Stimulated activated CD4-positive, alpha-beta T cell treated with anti-CD3 and anti-CD28 coated beads, Interleukin-2, amount 100 ng/mL, for 48 hours (primary cell): ENCODE data around the gene ZNF213.
A peak's percentile ranks its signal among the peaks of the same experiment; 100 is the strongest.
"Not testable (repeated sequence)": the region's sequence is repeated elsewhere in the genome, so short reads cannot be mapped to it uniquely, and the experiment has no call there.

Experiments used
- DNase-seq, 2 donors: peaks; one replicate each; pipeline ENCODE4 v3.0.0-alpha.2; 2020

ZNF213 gene

GRCh38 chr16:3171181-3171854, 36.5 kb downstream of the ZNF213 start:
- no peak for DNase-seq

DNA sequence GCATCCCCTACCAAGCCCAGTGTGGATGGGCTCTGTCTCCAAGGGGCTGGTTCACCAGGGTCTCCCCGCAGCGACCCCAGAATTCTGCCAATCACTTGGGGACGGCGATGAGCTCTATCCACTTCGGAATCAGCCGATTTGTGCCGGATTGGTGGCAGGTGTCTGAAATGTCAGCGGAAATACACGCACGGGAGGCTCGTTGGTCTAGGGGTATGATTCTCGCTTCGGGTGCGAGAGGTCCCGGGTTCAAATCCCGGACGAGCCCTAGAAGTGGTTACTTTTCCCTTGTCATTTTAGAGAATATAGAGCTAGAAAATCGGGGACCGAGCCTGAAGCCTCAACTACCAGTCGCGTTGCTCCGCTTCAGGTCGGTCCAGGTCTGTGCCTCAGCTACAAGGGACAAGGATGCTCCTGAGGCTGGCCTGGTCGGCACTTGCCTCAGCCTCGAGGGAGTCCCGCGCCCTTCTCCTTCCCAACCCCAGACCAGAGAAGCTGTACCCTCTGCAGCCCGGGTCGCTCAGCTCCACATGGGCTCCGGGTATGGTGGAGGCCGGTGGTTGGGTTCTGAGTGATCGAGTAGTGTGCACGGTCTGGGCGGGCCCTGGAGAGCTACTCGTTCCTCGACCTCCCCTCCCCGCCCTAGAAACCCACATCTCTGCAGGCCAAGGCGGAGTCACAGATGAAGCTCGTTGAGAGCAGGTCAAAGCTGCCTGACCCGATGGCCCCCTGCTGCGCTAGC, 37.2 kb downstream of the ZNF213 start:
- peak; percentile 62 to 70 for DNase-seq

GRCh38 chr16:3173892-3174617, 39.2 kb downstream of the ZNF213 start:
- DNase-seq: no peak

- no peak for DNase-seq
These were observed 39.9 kb downstream of the ZNF213 start for GRCh38 chr16:3174618-3175148.

DNA sequence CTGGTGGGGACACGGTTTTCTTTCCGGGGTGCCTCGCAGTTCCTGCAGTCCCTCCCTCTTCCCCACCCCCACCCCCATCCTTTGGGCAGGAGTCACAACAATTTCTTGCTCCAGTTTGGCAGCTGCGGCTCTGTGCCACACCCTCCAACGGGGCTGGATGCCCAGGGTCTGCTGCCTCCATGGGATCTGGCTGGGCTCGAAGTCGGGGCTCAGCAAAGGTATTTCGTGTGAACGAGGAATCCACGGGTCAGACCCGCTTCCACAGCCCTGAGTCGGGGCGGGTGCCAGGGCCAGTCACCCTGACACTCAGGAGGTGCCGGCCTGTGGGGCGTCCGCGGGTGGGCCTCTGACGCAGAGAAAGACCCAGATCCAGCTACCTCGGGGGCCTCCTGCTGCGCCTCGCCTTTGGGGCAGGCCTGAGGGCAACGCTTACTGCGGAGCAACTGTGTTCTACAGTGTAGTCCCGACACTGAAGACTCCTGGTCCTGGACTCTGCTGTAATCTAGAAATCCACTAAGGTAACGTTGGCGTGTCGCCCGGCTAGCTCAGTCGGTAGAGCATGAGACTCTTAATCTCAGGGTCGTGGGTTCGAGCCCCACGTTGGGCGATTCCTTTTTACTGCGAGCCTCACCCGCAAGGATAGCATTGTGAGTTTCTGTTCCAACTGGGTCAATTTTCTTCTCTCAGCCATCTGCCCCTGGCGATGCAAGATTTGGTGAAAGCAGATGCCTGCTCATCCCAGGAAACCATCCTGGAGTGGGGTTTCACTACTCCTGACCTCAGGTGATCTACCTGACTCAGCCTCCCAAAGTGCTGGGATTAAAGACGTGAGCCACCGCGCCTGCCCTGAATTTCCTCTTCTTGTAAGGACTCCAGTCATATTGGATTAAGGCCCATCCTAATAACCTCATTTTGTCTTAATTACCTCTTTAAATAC, 40.6 kb downstream of the ZNF213 start:
- peak; percentile 69 to 71 for DNase-seq

- DNase-seq: no peak
These were observed 44.8 kb downstream of the ZNF213 start for GRCh38 chr16:3179651-3180050.

DNA sequence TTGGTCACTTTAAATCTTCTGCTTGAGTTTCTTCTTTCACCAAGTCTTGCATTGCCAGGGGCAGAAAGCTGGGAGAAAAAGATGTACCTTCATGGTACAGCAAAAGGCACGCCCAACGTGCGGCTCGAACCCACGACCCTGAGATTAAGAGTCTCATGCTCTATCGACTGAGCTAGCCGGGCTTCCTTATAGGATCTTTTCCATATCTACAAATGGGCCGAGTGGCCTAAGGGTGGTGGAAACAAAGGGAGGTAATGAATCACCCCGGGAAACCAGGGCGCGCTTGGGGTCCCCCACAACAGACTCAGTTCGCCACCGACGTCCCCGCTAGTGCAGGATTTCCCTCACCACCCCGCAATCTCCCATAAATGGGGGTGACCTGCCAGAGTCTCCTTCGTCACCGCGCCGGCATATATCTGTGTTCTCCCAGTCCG, 45.6 kb downstream of the ZNF213 start:
- DNase-seq: no peak

DNA sequence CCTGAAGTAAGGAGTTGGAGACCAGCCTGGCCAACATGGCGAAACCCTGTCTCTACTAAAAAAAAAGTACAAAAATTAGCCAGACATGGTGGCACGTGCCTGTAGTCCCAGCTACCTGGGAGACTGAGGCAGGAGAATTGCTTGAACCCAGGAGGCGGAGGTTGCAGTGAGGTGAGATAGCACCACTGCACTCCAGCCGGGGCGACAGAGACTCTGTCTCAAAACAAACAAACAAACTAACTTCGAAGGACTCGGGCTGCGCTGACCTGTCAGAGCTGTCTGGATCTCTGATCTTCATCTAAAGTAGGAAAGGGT, 47.4 kb downstream of the ZNF213 start:
- not testable (repeated sequence) for DNase-seq

DNA sequence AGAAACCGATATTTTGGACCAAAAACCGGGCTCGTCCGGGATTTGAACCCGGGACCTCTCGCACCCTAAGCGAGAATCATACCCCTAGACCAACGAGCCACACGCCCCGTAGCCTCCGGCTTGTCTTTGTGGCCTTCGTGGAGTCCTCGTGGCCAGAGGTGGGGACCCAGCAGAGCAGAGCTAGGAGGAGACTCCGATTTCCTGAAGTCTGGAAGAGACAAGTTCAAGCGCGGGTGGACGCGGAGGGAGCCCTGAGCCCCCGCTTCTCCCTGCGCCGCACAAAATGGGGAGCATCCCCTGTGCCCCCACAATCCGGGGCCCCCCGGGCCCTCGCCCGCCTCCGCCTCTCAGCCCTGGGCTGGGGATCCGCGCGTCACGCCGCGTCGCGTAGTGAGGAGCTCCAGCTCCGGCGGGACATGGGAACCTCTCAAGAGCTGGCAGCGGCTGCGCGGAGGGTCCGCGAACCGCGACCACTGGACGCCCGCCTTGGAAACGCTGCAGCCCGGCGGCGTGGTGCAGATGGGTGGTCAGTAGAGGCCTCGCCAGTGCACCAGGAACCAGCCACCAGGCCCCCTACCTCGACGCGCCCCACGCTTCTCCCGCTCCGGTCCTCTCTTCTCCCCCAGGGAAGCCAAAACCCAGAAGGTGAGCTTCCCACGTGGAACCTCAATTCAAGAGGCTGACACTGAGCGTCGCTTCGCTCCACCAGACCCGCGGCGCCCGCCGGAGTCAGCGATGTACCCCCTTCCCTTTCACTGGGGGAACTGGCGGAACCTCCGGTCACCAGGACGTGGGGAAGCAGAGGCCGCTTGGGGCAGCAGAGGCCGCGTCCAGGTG, 48.0 kb downstream of the ZNF213 start:
- DNase-seq: peak; percentile 74 to 80

DNA sequence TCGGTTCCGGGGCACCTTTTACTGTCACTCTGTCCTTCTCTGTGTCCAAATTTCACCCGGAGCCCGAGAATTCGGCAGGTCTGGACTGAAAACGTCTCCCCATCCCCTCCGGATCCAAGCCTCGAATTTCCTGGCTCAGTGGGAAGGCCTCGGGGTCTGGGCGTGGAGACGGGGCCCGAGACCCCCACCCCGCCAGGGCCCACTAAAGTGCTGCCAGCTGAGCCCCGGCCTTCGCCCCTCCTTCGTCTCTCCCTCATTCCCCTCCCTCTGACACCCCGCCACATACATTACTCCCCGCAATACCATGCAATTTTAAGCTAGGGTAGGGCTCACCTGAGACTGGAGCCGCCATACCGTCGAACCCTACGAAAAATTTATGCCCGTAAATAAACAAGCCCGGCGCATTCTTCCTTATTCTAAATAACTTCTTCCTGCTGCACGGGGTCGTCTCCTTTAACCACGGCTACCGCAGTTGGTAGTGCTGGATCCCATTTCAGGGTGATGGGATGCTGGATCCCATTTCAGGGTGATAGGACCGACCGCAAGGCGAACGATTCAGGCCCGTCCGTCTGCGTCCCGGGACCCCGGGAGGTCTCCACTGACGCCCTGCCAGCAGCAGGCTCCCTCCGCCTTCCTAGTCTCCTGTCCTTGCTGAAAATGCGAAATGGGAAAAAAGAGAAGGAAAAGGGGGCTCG, 48.8 kb downstream of the ZNF213 start:
- no peak for DNase-seq

GRCh38 chr16:3186946-3187690, 52.3 kb downstream of the ZNF213 start:
- DNase-seq: no peak

DNA sequence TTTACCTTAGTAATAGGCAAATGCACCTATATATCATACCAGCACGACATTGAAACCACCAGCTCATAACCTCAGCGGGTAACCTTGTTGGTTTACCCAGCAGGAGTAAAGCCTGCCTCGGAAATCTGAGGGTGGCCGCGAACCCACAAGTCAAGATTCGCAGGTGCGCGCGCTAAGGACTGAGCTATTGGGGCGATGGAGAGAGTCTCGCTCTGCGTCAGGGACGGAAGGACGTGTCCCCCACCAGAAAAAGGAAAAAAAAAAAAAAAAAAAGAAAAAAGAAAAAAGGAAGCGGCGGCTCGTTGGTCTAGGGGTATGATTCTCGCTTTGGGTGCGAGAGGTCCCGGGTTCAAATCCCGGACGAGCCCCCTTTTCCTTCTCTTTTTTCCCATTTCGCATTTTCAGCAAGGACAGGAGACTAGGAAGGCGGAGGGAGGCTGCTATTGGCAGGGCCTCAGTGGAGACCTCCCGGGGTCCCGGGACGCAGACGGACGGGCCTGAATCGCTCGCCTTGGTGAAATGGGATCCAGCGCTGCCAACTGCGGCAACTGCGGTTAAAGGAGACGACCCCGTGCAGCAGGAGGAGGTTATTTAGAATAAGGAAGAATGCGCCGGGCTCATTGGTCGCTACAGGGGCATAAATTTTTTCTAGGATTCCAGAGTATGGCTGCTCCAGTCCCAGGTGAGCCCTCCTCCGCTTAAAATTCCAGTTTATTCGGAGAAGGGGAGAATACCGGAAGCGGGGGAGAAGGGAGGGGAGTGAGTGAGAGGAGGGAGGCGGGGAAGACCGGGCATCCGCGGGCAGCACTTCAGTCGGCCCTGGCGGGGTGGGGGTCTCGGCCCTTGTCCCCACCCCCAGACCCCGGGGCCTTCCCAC, 53.2 kb downstream of the ZNF213 start, which contains the start of gene OR1F1:
TSS of gene OR1F1 (plus strand) at position 407 of the 877 bp plus-strand sequence.
- DNase-seq: peak; percentile 61 to 63

- no peak for DNase-seq
These were observed 53.8 kb downstream of the ZNF213 start for GRCh38 chr16:3188675-3188924.

- DNase-seq: peak; percentile 66 to 74
These were observed 54.3 kb downstream of the ZNF213 start for GRCh38 chr16:3188925-3189825.

- DNase-seq: no peak
These were observed 55.0 kb downstream of the ZNF213 start for GRCh38 chr16:3189869-3190268.

- no peak for DNase-seq
These were observed 56.1 kb downstream of the ZNF213 start for GRCh38 chr16:3190949-3191353.
